SH-SY5Y (cell line): ENCODE results near the gene TOP1.

Source experiments
- GATA2 ChIP-seq: IDR thresholded peaks from 2 replicates; pipeline ENCODE4 v1.6.1; 2011; ENCODE audit warnings: mild to moderate bottlenecking, low read depth, low read length
- GATA3 ChIP-seq: IDR thresholded peaks from 2 replicates; pipeline ENCODE4 v1.6.1; 2011; ENCODE audit warnings: low read depth, mild to moderate bottlenecking, low read length, moderate library complexity

DNA sequence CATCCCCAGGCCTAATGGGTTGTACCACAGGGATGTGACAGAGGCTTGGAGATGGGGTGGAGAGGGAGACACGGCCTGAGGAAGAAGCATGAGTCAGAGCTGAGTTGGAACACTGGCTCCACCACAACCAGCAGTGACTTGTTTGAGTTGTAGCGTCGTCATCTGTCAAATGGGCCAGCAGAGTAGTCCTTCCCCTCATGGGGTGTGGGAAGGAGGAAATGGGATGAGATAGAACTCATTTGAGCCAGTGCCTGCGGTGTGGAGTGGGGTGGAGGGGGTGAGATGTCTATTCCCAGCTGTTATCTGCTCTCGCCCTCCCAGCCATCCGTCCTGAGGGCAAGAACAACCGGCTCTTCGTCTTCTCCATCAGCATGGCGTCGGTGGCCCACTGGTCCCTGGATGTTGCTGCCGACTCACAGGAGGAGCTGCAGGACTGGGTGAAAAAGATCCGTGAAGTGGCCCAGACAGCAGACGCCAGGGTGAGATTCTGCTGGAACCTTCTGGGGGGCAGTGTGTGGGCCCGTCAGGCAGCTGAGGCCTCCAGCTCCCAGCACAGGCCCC is 141.2 kb downstream of the TOP1 start:
- TF ChIP-seq GATA2 (no peak), GATA3 (no peak)
